Prostate gland (tissue), 2 donors: ENCODE data around the gene PDE2A. TPM values are rescaled to one million over a fixed set of nuclear protein-coding genes. Genes with fewer than 3 reads are reported as not detected.

Source experiments
- DNase-seq: peaks from one replicate; pipeline ENCODE4 v3.0.0-alpha.2; 2019; ENCODE audit warnings: low spot score
- H3K27ac ChIP-seq, 2 donors: fragments of 200-600 bp; sonication (generic); 2 replicates each; pipeline ENCODE4 v1.5.1; 2017 to 2019
- H3K27me3 ChIP-seq: fragments of 200-600 bp; sonication (generic); replicated peaks from 2 replicates; pipeline ENCODE4 v1.5.1; 2019; ENCODE audit not compliant: insufficient read depth
- H3K36me3 ChIP-seq, 2 donors: fragments of 200-600 bp; sonication (generic); 1 replicate in 1 of 2; 2 replicates in 1 of 2; pipeline versions ENCODE4 v1.5.1 to v1.8.1; 2017 to 2019
- H3K4me1 ChIP-seq: fragments of 200-600 bp; sonication (generic); replicated peaks from 2 replicates; pipeline ENCODE4 v1.5.1; 2019
- H3K4me3 ChIP-seq, 2 donors: fragments of 200-600 bp; sonication (generic); 2 replicates each; pipeline ENCODE4 v1.5.1; 2017 to 2019
- H3K9me3 ChIP-seq: fragments of 200-600 bp; sonication (generic); 2 replicates; pipeline ENCODE4 v1.5.1; 2017
- CTCF ChIP-seq, 4 experiments: fragments of 200-600 bp in 2 of 4; fragments of 450-650 bp in 2 of 4; sonication (generic) in 2 of 4; IDR thresholded peaks; 1 replicate in 3 of 4; 2 replicates in 1 of 4; pipeline ENCODE4 v1.5.1; 2016 to 2019; ENCODE audit warnings: antibody characterized with exemption in 4 of 4, mild to moderate bottlenecking in 2 of 4, moderate library complexity in 2 of 4
- POLR2A ChIP-seq: fragments of 450-650 bp; IDR thresholded peaks from one replicate; pipeline ENCODE4 v1.6.1; 2016; ENCODE audit warnings: antibody characterized with exemption, mild to moderate bottlenecking
- POLR2AphosphoS5 ChIP-seq: sonication (generic); formaldehyde crosslinking; IDR thresholded peaks from one replicate; pipeline ENCODE4 v1.6.1; 2017; ENCODE audit warnings: antibody characterized with exemption
- WGBS: methylation state at CpG from one replicate; pipeline ENCODE4 v1.1.5; 2018; 5-methylcytosine and 5-hydroxymethylcytosine counted together
- intact Hi-C: fragments of 100-400 bp; cut with DNase I; formaldehyde crosslinking; loops from one replicate; pipeline ENCODE4 v1.14.2; 2022
- total RNA-seq, 2 donors: library from RNA; depleted of rRNA; stranded (reverse); fragments of >200 nt; gene quantifications; one replicate each; pipeline ENCODE4 v1.1.0, GENCODE V29; 2016

Gene PDE2A
- total RNA-seq, 2 donors from 2014 or later: 24.2 to 47.7 TPM

GRCh38 chr11:72678524-72678923 is 4.3 kb upstream of the PDE2A start:
- no peak for DNase-seq
- no peak overlapping the region for H3K27ac ChIP-seq
- H3K4me1 ChIP-seq: no peaks in the 10 kb centered on the region
- no peaks in the 10 kb centered on the region for H3K9me3 ChIP-seq
- 71% methylated on average over 8 of the region's 8 CpGs for WGBS
- intact Hi-C loops: no loop called here
- H3K36me3 ChIP-seq: no peaks in the 10 kb centered on the region
- no peak overlapping the region for H3K4me3 ChIP-seq
- H3K27me3 ChIP-seq: peaks cover 14% of the 10 kb centered on the region
- no peak for TF ChIP-seq POLR2A
- no peak for TF ChIP-seq POLR2AphosphoS5
- TF ChIP-seq CTCF (IDR thresholded peaks at IDR 0.05): no peak

- H3K4me1 ChIP-seq: no peaks in the 10 kb centered on the region
- H3K27ac ChIP-seq: no peak overlapping the region
- H3K4me3 ChIP-seq: no peak overlapping the region
- WGBS: 3% methylated on average over 28 of the region's 30 CpGs
- no peaks in the 10 kb centered on the region for H3K36me3 ChIP-seq
- TF ChIP-seq POLR2A (no peak), CTCF (IDR thresholded peaks at IDR 0.05) (no peak), POLR2AphosphoS5 (no peak)
- peaks cover 16% of the 10 kb centered on the region for H3K27me3 ChIP-seq
- peak; percentile 36 for DNase-seq
- H3K9me3 ChIP-seq: no peaks in the 10 kb centered on the region
- intact Hi-C loops: no loop called here
Observed at GRCh38 chr11:72676861-72677341, 2.7 kb upstream of the PDE2A start.

GRCh38 chr11:72675221-72675620 is 999 bp upstream of the PDE2A start:
- intact Hi-C loops: no loop called here
- no peaks in the 10 kb centered on the region for H3K9me3 ChIP-seq
- H3K27me3 ChIP-seq: peaks cover 16% of the 10 kb centered on the region
- TF ChIP-seq POLR2A: no peak
- no peak for TF ChIP-seq POLR2AphosphoS5
- no peak for TF ChIP-seq CTCF (IDR thresholded peaks at IDR 0.05)
- DNase-seq: no peak
- H3K4me1 ChIP-seq: no peaks in the 10 kb centered on the region
- H3K4me3 ChIP-seq: no peak overlapping the region
- WGBS: 8% methylated on average over 2 of the region's 2 CpGs
- H3K27ac ChIP-seq: no peak overlapping the region
- no peaks in the 10 kb centered on the region for H3K36me3 ChIP-seq

GRCh38 chr11:72673284-72673942 is 809 bp downstream of the PDE2A start:
- no peak for DNase-seq
- TF ChIP-seq POLR2AphosphoS5 (no peak), CTCF (IDR thresholded peaks at IDR 0.05) (no peak), POLR2A (no peak)
- Histone ChIP-seq H3K27ac (no peak overlapping the region), H3K36me3 (no peaks in the 10 kb centered on the region), H3K27me3 (peaks cover 9% of the 10 kb centered on the region), H3K4me3 (no peak overlapping the region), H3K9me3 (no peaks in the 10 kb centered on the region), H3K4me1 (no peaks in the 10 kb centered on the region)
- intact Hi-C loops: no loop called here
- WGBS: 31% methylated on average over 12 of the region's 12 CpGs

- Histone ChIP-seq H3K9me3 (no peaks in the 10 kb centered on the region), H3K36me3 (no peaks in the 10 kb centered on the region), H3K4me1 (no peaks in the 10 kb centered on the region), H3K27me3 (peaks cover 9% of the 10 kb centered on the region), H3K27ac (no peak overlapping the region), H3K4me3 (no peak overlapping the region)
- no peak for DNase-seq
- WGBS: 72% methylated on average over 4 of the region's 4 CpGs
- TF ChIP-seq POLR2AphosphoS5 (no peak), POLR2A (no peak), CTCF (IDR thresholded peaks at IDR 0.05) (no peak)
- intact Hi-C loops: no loop called here
Observed at GRCh38 chr11:72672597-72673238, 1.5 kb downstream of the PDE2A start.
